Measurements from ENCODE around the gene OPRPN.

Gene OPRPN

GRCh38 chr4:70397580-70397979 is at the start of gene OPRPN:
OPRPN (plus strand) TSS chr4:70397940; CDS start chr4:70399286, 1,346 bp downstream.
- no peak for DNase-seq (ENCODE audit: low spot score)

GRCh38 chr4:70356185-70356584 is 41.6 kb upstream of the OPRPN start:
- no peak for DNase-seq (ENCODE audit: low spot score)

- no peak for DNase-seq (ENCODE audit: low spot score)
Observed at GRCh38 chr4:70359115-70359661, 38.6 kb upstream of the OPRPN start.

GRCh38 chr4:70360460-70360859 is 37.3 kb upstream of the OPRPN start, which contains the start of gene SMR3A:
SMR3A (plus strand) TSS chr4:70360760; CDS start chr4:70362116, 1,356 bp downstream.
- no peak for DNase-seq (ENCODE audit: low spot score)

- DNase-seq (ENCODE audit: low spot score): no peak
Observed at GRCh38 chr4:70364002-70364401, 33.7 kb upstream of the OPRPN start.

GRCh38 chr4:70365479-70365878 is 32.3 kb upstream of the OPRPN start:
- DNase-seq (ENCODE audit: low spot score): no peak

GRCh38 chr4:70367813-70368212 is 29.9 kb upstream of the OPRPN start:
- no peak for DNase-seq (ENCODE audit: low spot score)

- DNase-seq (ENCODE audit: low spot score): no peak
Observed at GRCh38 chr4:70371987-70372386, 25.8 kb upstream of the OPRPN start.

- no peak for DNase-seq (ENCODE audit: low spot score)
Observed at GRCh38 chr4:70372760-70373159, 25.0 kb upstream of the OPRPN start.

- DNase-seq (ENCODE audit: low spot score): no peak
Observed at GRCh38 chr4:70380578-70380977, 17.2 kb upstream of the OPRPN start.

- no peak for DNase-seq (ENCODE audit: low spot score)
Observed at GRCh38 chr4:70382691-70383181, 15.0 kb upstream of the OPRPN start, which contains the start of gene SMR3B. SMR3B (plus strand) TSS chr4:70383131; CDS start chr4:70384511, 1,380 bp downstream.

- no peak for DNase-seq (ENCODE audit: low spot score)
Observed at GRCh38 chr4:70392057-70392776, 5.5 kb upstream of the OPRPN start.

- no peak for DNase-seq (ENCODE audit: low spot score)
Observed at GRCh38 chr4:70399319-70399718, 1.6 kb downstream of the OPRPN start.

- DNase-seq (ENCODE audit: low spot score): no peak
Observed at GRCh38 chr4:70402762-70403161, 5.0 kb downstream of the OPRPN start.

GRCh38 chr4:70405765-70406164 is 8.0 kb downstream of the OPRPN start:
- DNase-seq (ENCODE audit: low spot score): no peak

GRCh38 chr4:70425306-70425705 is 27.6 kb downstream of the OPRPN start:
- DNase-seq (ENCODE audit: low spot score): no peak

GRCh38 chr4:70426789-70427188 is 29.0 kb downstream of the OPRPN start:
- no peak for DNase-seq (ENCODE audit: low spot score)

GRCh38 chr4:70437197-70437596 is 39.5 kb downstream of the OPRPN start:
- DNase-seq (ENCODE audit: low spot score): no peak

GRCh38 chr4:70442474-70442873 is 44.7 kb downstream of the OPRPN start:
- no peak for DNase-seq (ENCODE audit: low spot score)

- no peak for DNase-seq (ENCODE audit: low spot score)
Observed at GRCh38 chr4:70443329-70443728, 45.6 kb downstream of the OPRPN start.

- no peak for DNase-seq (ENCODE audit: low spot score)
Observed at GRCh38 chr4:70449220-70449619, 51.5 kb downstream of the OPRPN start.

GRCh38 chr4:70452946-70453345 is 55.2 kb downstream of the OPRPN start:
- DNase-seq (ENCODE audit: low spot score): no peak
